Activated CD4-positive, CD25-positive, alpha-beta regulatory T cell treated with anti-CD3 and anti-CD28 coated beads, Interleukin-2, amount 50 U/mL, for 72 hours (primary cell): ENCODE measurements around the gene COPG1.
A peak's percentile ranks its signal among the peaks of the same experiment; 100 is the strongest.
"Not testable (repeated sequence)": the region's sequence is repeated elsewhere in the genome, so short reads cannot be mapped to it uniquely, and the experiment has no call there.

ENCODE experiments used
- DNase-seq: peaks from one replicate; pipeline ENCODE4 v3.0.0; 2021

Gene COPG1

DNA sequence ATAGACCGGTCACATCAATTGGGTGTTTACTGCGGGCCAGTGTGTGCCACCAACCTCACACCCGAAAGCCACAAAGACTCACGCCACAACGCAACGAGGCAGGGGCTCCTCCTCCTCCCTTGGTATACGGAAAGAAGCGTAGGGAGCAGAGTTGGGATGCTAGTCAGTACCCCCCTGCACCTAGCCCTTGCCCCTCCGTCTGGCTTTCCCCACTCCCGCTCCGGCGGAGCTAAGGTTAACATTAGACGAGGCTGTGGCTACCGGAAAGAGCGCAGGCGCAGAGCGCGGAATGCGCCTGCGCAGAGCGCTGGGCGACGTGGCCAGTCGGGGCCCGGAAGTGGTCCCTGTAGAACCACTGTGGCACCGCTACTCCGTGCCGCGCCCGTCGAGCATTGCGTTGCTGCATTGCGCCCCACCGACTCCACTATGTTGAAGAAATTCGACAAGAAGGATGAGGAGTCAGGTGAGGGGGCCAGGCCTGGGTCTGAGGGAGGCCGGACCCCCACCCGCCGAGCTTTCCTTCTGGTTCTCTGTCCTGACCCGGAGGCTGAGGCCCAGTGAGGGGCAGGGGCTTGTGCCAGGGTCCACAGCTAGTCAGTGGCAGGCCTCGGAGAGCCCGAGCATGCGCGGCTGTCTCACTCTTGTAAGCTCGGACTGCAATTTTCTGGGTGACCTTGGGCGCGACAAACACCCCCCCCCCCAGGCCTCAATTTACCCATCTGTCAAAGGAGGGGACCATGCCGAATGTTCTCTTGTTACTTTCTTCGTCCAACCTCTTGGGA, at the start of gene COPG1:
Gene COPG1, plus strand, starts transcription at position 323 of the 782 bp plus-strand sequence. Its CDS starts 104 bp downstream, at position 427.
- DNase-seq: peak; percentile 89

GRCh38 chr3:129204473-129204872, 44.9 kb upstream of the COPG1 start:
- no peak for DNase-seq

GRCh38 chr3:129205109-129205832, 44.1 kb upstream of the COPG1 start:
- DNase-seq: no peak

GRCh38 chr3:129207479-129207878, 41.9 kb upstream of the COPG1 start:
- DNase-seq: no peak

GRCh38 chr3:129211345-129211744, 38.1 kb upstream of the COPG1 start:
- DNase-seq: no peak

DNA sequence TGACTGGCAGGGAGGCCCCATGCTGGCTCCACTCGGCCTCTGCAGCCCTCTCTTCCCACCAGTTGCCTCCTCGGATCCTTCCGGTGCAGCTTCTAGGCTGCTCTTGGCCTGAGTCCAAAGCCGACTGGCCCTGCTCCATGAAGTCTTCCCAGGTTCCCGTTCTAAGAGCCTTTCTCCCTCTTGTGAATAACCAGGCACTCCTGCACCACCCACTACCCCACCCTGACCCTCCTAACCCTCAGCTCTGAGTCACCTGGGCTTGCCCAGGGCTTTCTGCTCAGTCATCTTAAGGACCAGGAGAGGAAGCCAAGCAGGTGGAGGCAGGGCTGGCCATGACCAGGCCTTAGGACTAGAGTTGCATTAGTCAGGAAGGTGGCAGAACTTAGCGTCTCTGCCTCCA, 37.6 kb upstream of the COPG1 start:
- no peak for DNase-seq

GRCh38 chr3:129213238-129213637, 36.2 kb upstream of the COPG1 start:
- no peak for DNase-seq

DNA sequence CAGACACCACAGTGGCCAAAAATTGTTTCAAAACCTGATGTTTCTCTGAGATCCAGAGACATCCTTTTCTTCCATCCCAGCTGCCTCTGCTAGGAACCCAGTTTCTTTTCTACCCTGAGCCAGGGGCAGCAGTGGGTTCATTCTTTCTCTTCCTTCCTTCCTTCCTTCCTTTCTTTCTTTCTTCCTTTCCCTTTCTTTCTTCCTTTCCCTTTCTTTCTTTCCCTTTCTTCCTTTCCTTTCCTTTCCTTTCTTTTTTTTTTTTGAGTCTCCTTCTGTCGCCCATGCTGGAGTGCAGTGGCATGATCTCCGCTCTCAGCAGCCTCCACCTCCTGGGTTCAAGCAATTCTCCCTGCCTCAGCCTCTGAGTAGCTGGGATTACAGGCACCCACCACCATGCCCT, 30.7 kb upstream of the COPG1 start:
- DNase-seq: no peak

DNA sequence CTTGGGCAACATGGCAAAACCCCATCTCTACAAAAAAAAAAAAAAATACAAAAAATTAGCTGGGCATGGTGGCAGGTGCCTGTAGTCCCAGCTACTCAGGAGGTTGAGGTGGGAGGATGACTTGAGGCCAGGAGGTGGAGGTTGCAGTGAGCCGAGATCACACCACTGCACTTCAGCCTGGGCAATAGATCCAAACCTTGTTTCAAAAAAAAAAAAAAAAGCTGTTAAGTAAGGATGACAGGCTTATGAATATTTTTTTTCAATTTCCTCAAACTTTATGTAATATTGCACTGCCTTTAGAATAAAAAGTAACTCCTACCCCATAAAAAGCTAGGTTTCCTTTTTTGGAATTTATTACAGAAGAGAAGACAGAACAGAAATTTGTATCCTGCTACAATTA, 25.0 kb upstream of the COPG1 start:
- not testable (repeated sequence) for DNase-seq

- no peak for DNase-seq
These were observed 24.4 kb upstream of the COPG1 start for GRCh38 chr3:129224984-129225393.

DNA sequence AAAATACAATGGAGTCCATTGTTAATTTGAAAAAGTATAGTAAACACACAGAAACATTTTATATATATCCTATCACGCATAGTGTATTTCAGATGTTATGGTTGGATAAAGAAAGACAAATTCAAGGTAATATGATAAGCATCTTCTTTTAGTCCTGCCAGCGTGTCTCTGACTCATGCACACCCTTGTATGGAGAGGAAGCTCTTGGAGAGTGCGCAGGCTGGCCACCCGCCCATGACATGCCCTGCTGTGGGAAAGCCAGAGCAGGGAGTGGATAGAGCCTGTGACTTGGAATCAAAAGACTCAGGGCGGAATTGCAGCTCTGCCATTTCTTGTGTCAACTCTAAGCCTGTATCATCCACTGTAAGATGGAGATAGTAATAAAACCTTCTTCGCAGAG, 23.0 kb upstream of the COPG1 start:
- no peak for DNase-seq

- no peak for DNase-seq
These were observed 20.4 kb upstream of the COPG1 start for GRCh38 chr3:129228891-129229585.

DNA sequence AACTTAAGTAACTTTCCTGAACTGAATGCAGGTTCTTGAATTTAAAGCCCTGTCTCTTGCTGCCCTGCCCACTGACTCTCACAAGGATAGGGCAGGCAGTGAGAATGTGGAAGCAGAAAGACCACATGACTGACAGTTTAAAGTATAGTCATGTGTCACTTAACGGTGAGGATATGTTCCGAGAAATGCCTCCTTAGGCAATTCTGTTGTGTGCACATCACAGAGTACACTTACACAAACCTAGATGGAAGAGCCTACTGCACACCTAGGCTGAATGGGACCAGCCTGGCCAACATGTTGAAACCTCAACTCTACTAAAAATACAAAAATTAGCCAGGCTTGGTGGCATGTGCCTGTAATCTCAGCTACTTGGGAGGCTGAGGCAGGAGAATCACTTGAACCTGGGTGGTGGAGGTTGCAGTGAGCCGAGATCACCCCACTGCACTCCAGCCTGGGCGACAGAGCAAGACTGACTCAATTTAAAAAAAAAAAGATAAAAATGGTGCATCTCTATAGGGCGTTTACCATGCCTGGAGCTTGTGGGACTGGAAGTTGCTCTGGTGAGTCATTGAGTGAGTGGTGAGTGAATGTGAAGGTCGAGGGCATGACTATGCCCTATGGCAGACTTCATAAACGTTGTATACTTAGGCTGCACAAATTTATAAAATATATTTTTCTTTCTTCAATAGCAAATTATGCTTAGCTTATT, 18.9 kb upstream of the COPG1 start:
- DNase-seq: no peak

- DNase-seq: no peak
These were observed 17.9 kb upstream of the COPG1 start for GRCh38 chr3:129231331-129232119.

GRCh38 chr3:129233538-129233937, 15.9 kb upstream of the COPG1 start:
- DNase-seq: no peak

DNA sequence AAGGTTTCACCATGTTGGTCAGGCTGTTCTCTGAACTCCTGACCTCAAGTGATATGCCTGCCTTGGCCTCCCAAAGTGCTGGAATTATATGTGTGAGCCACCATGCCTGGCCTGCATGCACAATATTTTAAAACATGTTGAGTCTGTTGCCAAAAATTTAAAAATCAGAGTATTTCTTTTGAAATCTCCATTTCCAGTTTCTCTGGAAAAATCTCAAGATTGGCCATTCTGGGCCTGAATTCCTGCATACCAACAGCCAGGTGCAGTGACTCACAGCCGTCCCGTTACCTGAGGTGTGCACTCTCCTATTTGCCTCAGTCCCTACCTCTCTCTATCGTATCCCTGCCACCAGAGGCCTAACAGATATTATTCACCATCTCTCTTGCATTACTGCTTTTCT, 15.0 kb upstream of the COPG1 start:
- no peak for DNase-seq

DNA sequence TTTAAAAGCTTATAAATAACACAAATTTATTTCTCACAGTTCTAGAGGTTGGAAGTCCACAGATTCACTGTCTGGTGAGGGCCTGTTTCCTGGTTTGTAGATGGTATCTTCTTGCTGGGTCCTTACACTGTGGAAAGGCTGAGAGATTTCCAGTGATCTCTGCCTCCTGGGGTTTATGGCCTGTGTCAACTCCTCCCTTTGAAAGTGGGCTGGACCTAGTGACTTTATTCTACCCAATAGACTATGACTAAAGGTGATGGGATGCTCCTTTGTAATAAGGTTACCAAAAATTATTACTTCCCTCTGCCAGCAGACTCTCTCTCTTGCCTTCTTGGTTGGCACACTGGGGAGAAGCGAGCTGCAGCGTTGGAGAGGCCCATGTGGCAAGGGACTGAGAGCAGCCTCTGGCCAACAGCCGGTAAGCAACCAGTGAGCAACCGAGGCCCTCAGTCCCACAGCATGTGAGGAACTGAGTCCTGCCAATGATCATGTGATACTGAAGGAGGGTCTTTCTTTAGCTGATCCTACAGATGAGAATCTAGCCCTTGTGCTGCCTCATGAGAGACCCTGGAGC, 14.0 kb upstream of the COPG1 start:
- no peak for DNase-seq

DNA sequence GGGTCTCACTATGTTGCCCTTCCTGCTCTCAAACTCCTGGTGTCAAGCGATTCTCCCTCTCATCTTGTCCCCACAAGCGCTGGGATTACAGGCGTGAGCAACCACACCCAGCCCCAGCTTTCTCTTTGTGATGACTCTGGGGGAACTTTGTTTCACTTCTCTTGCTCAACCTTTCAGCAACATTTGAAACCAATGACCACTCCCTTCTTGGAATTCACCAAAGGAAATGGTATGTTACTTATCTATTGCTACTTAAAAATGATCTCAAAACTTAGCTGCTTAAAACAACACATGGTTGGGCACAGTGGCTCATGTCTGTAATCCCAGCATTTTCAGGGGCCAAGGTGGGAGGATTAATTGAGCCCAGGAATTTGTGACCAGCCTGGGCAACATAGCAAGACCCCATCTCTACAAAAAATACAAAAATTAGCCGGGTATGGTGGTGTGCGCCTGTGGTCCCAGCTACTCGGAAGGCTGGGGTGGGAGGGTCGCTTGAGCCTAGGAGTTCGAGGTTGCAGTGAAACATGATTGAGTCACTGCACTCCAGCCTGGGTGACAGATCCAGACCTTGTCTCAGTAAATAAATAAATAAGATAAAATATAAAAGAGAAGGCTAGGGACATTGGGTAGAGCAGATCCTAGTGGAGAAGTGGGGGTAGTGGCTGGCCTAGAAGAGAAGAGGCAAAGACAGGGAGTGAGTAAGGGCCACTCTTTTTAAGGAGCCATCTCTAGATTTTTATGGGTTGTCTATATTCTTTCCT, 10.3 kb upstream of the COPG1 start:
- DNase-seq: no peak

DNA sequence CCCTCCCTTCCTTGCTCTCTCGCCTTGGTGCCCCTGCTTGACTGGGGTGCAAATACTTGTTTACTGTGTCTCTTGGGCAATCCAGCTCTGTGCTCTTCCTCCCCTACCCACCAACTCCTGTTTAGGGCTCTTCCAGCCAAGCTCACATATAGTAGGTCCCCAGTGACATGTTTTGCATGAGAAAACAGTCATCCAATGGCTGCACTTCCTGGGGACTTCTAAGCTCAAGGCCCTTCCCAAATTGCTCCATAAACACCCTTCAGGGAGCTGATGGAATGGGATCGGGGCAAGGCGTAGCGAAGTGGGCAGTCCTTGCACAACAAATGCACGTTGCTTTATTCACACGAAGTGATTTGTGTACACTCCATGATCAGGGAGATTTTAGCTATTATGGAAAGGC, 9.4 kb upstream of the COPG1 start:
- DNase-seq: no peak

DNA sequence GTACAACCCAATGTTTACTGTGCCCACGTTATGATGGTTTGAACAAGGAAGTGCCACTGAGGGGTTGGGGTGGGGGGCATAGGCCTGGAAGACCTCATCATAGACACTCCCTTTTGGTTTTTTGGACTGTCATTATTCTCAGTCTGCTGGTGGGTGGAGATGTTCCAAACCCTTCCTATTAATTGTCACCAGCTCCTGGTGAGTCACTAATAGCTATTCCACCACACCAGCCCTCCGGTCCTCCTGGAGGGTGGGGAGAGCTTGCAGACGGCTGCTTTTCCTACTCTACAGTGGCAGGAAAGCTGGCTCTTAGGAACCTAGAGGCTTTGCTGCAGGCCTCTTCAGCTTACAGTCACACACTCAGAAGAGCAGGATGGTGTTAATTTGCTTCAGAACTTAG, 9.0 kb upstream of the COPG1 start:
- no peak for DNase-seq

DNA sequence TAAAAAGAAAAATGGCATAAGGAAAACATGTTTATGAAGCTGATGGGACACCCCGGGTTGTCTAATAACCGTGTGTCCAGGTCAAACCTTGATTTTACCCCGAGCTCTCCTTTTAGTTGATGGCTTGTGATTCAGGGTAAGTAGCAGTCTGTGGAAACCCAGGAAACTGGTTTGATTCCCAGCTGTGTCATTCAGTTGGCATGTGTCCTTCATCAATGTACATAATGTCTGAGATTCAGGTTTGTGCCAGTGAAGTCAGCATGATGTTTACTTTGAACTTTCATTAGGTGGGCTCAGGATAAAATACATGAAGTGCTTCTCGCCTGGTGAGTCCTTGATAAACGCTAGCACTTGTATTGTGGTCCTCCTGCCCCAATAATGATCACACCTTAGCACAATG, 4.3 kb upstream of the COPG1 start:
- DNase-seq: no peak
